ENCODE data around the gene LYRM4.

DNA sequence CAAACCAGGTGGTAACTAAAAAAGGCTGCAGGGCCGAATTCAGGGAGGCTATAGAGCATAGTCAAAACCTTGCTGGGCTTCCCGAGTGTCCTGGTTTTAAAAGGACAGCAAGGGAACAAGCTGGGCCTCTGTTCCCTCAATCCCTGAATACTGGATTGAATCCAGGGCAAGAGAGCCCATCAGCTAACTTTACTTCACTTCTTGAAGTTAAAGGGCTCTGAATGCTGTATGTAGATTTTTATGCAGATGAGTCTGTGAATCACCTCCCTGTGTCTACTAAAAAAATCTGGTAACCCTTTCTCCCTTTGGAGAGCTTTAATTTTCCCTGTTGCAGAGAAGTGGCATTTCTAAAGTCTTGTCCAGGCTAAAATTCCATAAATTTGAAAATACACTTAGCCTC, 29.5 kb downstream of the LYRM4 start:
- TF ChIP-seq, protein P1, sequence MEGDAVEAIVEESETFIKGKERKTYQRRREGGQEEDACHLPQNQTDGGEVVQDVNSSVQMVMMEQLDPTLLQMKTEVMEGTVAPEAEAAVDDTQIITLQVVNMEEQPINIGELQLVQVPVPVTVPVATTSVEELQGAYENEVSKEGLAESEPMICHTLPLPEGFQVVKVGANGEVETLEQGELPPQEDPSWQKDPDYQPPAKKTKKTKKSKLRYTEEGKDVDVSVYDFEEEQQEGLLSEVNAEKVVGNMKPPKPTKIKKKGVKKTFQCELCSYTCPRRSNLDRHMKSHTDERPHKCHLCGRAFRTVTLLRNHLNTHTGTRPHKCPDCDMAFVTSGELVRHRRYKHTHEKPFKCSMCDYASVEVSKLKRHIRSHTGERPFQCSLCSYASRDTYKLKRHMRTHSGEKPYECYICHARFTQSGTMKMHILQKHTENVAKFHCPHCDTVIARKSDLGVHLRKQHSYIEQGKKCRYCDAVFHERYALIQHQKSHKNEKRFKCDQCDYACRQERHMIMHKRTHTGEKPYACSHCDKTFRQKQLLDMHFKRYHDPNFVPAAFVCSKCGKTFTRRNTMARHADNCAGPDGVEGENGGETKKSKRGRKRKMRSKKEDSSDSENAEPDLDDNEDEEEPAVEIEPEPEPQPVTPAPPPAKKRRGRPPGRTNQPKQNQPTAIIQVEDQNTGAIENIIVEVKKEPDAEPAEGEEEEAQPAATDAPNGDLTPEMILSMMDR (IDR thresholded peaks at IDR 0.05): no peak
- TF ChIP-seq POLR2AphosphoS5 (IDR thresholded peaks at IDR 0.05; ENCODE audit: insufficient read depth in 1 of 2, low read depth in 1 of 2) (no peak), POLR2A (IDR thresholded peaks at IDR 0.05) (no peak)
